Type B pancreatic cell (in vitro differentiated cells): Measurements from ENCODE around the gene ZGRF1. TPM values are rescaled to one million over a fixed set of nuclear protein-coding genes. Genes with fewer than 3 reads are reported as not detected.

ENCODE experiments used
- DNase-seq: peaks from one replicate; pipeline ENCODE4 v3.0.0; 2021; ENCODE audit warnings: mixed read lengths; ENCODE audit not compliant: unreplicated experiment; ENCODE audit errors: extremely low spot score
- H3K27ac Mint-ChIP-seq: 2 replicates; pipeline ENCODE4 v1.8.0; 2021; ENCODE audit warnings: mild to moderate bottlenecking, mixed read lengths
- H3K27me3 Mint-ChIP-seq: 2 replicates; pipeline ENCODE4 v1.8.0; 2021; ENCODE audit warnings: mixed read lengths
- H3K36me3 Mint-ChIP-seq: 2 replicates; pipeline ENCODE4 v1.8.0; 2021; ENCODE audit warnings: mixed read lengths
- H3K4me1 Mint-ChIP-seq: one replicate; pipeline ENCODE4 v1.8.0; 2021; ENCODE audit warnings: mixed read lengths; ENCODE audit not compliant: unreplicated experiment
- H3K4me3 Mint-ChIP-seq: 2 replicates; pipeline ENCODE4 v1.8.0; 2021; ENCODE audit warnings: mild to moderate bottlenecking, mixed read lengths
- H3K9me3 Mint-ChIP-seq: 2 replicates; pipeline ENCODE4 v1.8.0; 2021; ENCODE audit warnings: mixed read lengths
- CTCF ChIP-seq: fragments of 200-600 bp; sonication (generic); conservative IDR thresholded peaks from 2 replicates; pipeline ENCODE4 v1.5.0; 2021; ENCODE audit warnings: antibody characterized with exemption, mild to moderate bottlenecking
- total RNA-seq: library from RNA; stranded (reverse); gene quantifications from 2 replicates; pipeline ENCODE4 v1.2.1, GENCODE V29; 2021; ENCODE audit warnings: low replicate concordance

Gene ZGRF1
- total RNA-seq, 1 donor from 2014 or later: 24.8 TPM

GRCh38 chr4:112594993-112595392 lies 41.7 kb downstream of the ZGRF1 start:
- H3K27ac Mint-ChIP-seq: no peak overlapping the region
- H3K36me3 Mint-ChIP-seq: peaks cover 10% of the 10 kb centered on the region
- no peak overlapping the region for H3K4me3 Mint-ChIP-seq
- no peaks in the 10 kb centered on the region for H3K4me1 Mint-ChIP-seq
- H3K9me3 Mint-ChIP-seq: no peaks in the 10 kb centered on the region
- no peaks in the 10 kb centered on the region for H3K27me3 Mint-ChIP-seq
- DNase-seq: no peak
- no peak for TF ChIP-seq CTCF

DNA sequence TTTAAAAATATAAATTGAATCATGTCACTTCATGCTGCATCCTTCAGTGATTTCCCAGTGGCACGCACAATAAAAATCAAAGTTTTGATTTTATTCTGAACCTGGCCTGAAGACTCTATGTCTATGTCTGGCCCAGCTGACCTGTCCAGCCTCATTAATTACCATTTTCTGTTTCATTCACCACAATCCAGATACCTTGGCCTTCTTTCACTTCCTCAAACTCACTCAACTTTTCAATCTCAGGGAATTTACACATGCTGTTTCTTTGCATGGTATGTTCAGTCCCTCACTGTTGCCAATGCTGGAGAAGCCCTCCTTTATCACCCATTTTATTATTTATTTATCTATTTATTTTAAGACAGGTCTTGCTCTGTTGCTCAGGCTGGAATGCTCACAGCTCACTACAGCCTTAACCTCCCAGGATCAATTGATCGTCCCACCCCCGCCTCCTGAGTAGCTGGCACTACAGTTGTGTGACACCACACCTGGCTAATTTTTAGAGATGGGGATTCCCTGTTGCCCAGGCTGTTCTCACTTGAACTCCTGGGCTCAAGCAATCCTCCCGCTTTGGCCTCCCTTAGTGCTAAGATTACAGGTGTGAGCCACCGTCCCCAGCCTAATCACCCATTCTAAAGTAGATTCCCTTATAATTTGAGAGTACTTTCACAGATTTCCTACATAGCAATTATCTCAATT lies 43.1 kb downstream of the ZGRF1 start:
- no peak for TF ChIP-seq CTCF
- Mint-ChIP-seq H3K27ac (no peak overlapping the region), H3K36me3 (peaks cover 17% of the 10 kb centered on the region), H3K4me3 (no peak overlapping the region), H3K4me1 (no peaks in the 10 kb centered on the region), H3K9me3 (no peaks in the 10 kb centered on the region), H3K27me3 (no peaks in the 10 kb centered on the region)
- DNase-seq: no peak

GRCh38 chr4:112592717-112593116 lies 44.0 kb downstream of the ZGRF1 start:
- DNase-seq: no peak

GRCh38 chr4:112591593-112591992 lies 45.1 kb downstream of the ZGRF1 start:
- Mint-ChIP-seq H3K27me3 (no peaks in the 10 kb centered on the region), H3K4me3 (no peak overlapping the region), H3K4me1 (no peaks in the 10 kb centered on the region), H3K27ac (no peak overlapping the region), H3K9me3 (no peaks in the 10 kb centered on the region), H3K36me3 (peaks cover 17% of the 10 kb centered on the region)
- DNase-seq: no peak
- no peak for TF ChIP-seq CTCF

More at GRCh38 chr4:112592717-112593116, 44.0 kb downstream of the ZGRF1 start:
- Mint-ChIP-seq H3K9me3 (no peaks in the 10 kb centered on the region), H3K36me3 (peaks cover 17% of the 10 kb centered on the region), H3K4me1 (no peaks in the 10 kb centered on the region), H3K4me3 (no peak overlapping the region), H3K27me3 (no peaks in the 10 kb centered on the region), H3K27ac (no peak overlapping the region)
- TF ChIP-seq CTCF: no peak

GRCh38 chr4:112589206-112589605 lies 47.5 kb downstream of the ZGRF1 start:
- no peak overlapping the region for H3K4me3 Mint-ChIP-seq
- no peak overlapping the region for H3K27ac Mint-ChIP-seq
- no peaks in the 10 kb centered on the region for H3K27me3 Mint-ChIP-seq
- H3K36me3 Mint-ChIP-seq: peaks cover 20% of the 10 kb centered on the region
- H3K9me3 Mint-ChIP-seq: no peaks in the 10 kb centered on the region
- H3K4me1 Mint-ChIP-seq: no peaks in the 10 kb centered on the region
- TF ChIP-seq CTCF: no peak
- no peak for DNase-seq
